CD14-positive monocyte (primary cell): ENCODE measurements around the gene PPP2R3B. TPM values are rescaled to one million over a fixed set of nuclear protein-coding genes. Genes with fewer than 3 reads are reported as not detected.
A peak's percentile ranks its signal among the peaks of the same experiment; 100 is the strongest.
"Not testable (repeated sequence)": the region's sequence is repeated elsewhere in the genome, so short reads cannot be mapped to it uniquely, and the experiment has no call there.

Experiments
- DNase-seq, 3 donors: peaks; one replicate each; pipeline ENCODE4 v3.0.0-alpha.2; 2011 to 2022
- H2AFZ ChIP-seq: 2 replicates; pipeline ENCODE4 v1.6.0; 2012; ENCODE audit warnings: mild to moderate bottlenecking, low read depth, low read length, inconsistent platforms; ENCODE audit not compliant: insufficient read depth, poor library complexity, severe bottlenecking
- H3K27ac ChIP-seq, 2 donors: 1 replicate in 1 of 2; 2 replicates in 1 of 2; pipeline ENCODE4 v1.5.1; 2012 to 2013; ENCODE audit warnings: low read length in 2 of 2, control low read depth in 1 of 2, inconsistent platforms in 1 of 2, low read depth in 1 of 2, mild to moderate bottlenecking in 1 of 2
- H3K27me3 ChIP-seq, 2 donors: one replicate each; pipeline versions ENCODE4 v1.6.0 to v1.6.1; 2011 to 2013; ENCODE audit warnings: low read length in 2 of 2; ENCODE audit not compliant: control insufficient read depth in 2 of 2, insufficient read depth in 2 of 2
- H3K36me3 ChIP-seq, 2 donors: replicated peaks in 1 of 2; 1 replicate in 1 of 2; 2 replicates in 1 of 2; pipeline versions ENCODE4 v1.5.1 to v1.6.1; 2012 to 2013; ENCODE audit warnings: low read length in 2 of 2, control low read depth in 1 of 2, inconsistent platforms in 1 of 2, mild to moderate bottlenecking in 1 of 2; ENCODE audit not compliant: insufficient read depth in 2 of 2, control insufficient read depth in 1 of 2
- H3K4me1 ChIP-seq, 2 donors: 1 replicate in 1 of 2; 2 replicates in 1 of 2; pipeline versions ENCODE4 v1.5.1 to v1.6.1; 2012 to 2013; ENCODE audit warnings: low read length in 2 of 2, control low read depth in 1 of 2, inconsistent platforms in 1 of 2, mild to moderate bottlenecking in 1 of 2, moderate library complexity in 1 of 2; ENCODE audit not compliant: insufficient read depth in 2 of 2, control insufficient read depth in 1 of 2
- H3K4me2 ChIP-seq: replicated peaks from 2 replicates; pipeline ENCODE3; 2012; ENCODE audit warnings: low read length, moderate library complexity, mild to moderate bottlenecking; ENCODE audit not compliant: poor library complexity, severe bottlenecking; ENCODE audit errors: extremely low read depth
- H3K4me3 ChIP-seq, 3 experiments: fragments of 200-600 bp in 1 of 3; sonication (generic) in 1 of 3; replicated peaks in 1 of 3; 1 replicate in 2 of 3; 2 replicates in 1 of 3; pipeline ENCODE4 v1.5.1; 2011 to 2013; ENCODE audit warnings: low read length in 3 of 3, mild to moderate bottlenecking in 3 of 3, control low read depth in 2 of 3, low read depth in 2 of 3, inconsistent platforms in 1 of 3, moderate library complexity in 1 of 3
- H3K79me2 ChIP-seq: 2 replicates; pipeline ENCODE4 v1.6.0; 2012; ENCODE audit warnings: mild to moderate bottlenecking, control low read depth, inconsistent platforms, low read length, moderate library complexity; ENCODE audit not compliant: insufficient read depth
- H3K9ac ChIP-seq: 2 replicates; pipeline ENCODE4 v1.6.0; 2017; ENCODE audit warnings: low read length, mild to moderate bottlenecking; ENCODE audit not compliant: insufficient read depth, poor library complexity, severe bottlenecking
- H3K9me3 ChIP-seq, 2 donors: replicated peaks in 1 of 2; 1 replicate in 1 of 2; 2 replicates in 1 of 2; pipeline versions ENCODE4 v1.5.1 to v1.6.1; 2012 to 2013; ENCODE audit warnings: low read length in 2 of 2, control low read depth in 1 of 2; ENCODE audit not compliant: control insufficient read depth in 1 of 2, insufficient read depth in 1 of 2
- H4K20me1 ChIP-seq: 2 replicates; pipeline ENCODE4 v1.6.0; 2012; ENCODE audit warnings: mild to moderate bottlenecking, low read length, control low read depth, moderate library complexity; ENCODE audit not compliant: insufficient read depth
- H3K27ac Mint-ChIP-seq, 7 donors: one replicate each; pipeline ENCODE4 v1.8.0; 2020; ENCODE audit warnings: mild to moderate bottlenecking in 7 of 7, mixed read lengths in 7 of 7, moderate library complexity in 6 of 7, inconsistent platforms in 2 of 7
- H3K27me3 Mint-ChIP-seq, 3 donors: one replicate each; pipeline ENCODE4 v1.8.0; 2021 to 2022; ENCODE audit warnings: low read depth in 3 of 3, mild to moderate bottlenecking in 3 of 3, mixed read lengths in 3 of 3, moderate library complexity in 3 of 3, inconsistent platforms in 1 of 3
- H3K36me3 Mint-ChIP-seq, 2 donors: one replicate each; pipeline ENCODE4 v1.8.0; 2020; ENCODE audit warnings: mixed read lengths in 2 of 2, inconsistent platforms in 1 of 2, mild to moderate bottlenecking in 1 of 2
- H3K4me1 Mint-ChIP-seq: one replicate; pipeline ENCODE4 v1.8.0; 2020; ENCODE audit warnings: mild to moderate bottlenecking, mixed read lengths
- H3K4me3 Mint-ChIP-seq, 2 donors: one replicate each; pipeline ENCODE4 v1.8.0; 2020; ENCODE audit warnings: mild to moderate bottlenecking in 2 of 2, mixed read lengths in 2 of 2, moderate library complexity in 1 of 2
- H3K9me3 Mint-ChIP-seq, 7 donors: one replicate each; pipeline ENCODE4 v1.8.0; 2020 to 2022; ENCODE audit warnings: mixed read lengths in 7 of 7, mild to moderate bottlenecking in 6 of 7, moderate library complexity in 6 of 7, inconsistent platforms in 2 of 7
- WGBS: methylation state at CpG from one replicate; pipeline ENCODE4 v1.1.5; 2013; ENCODE audit warnings: missing lambda C conversion rate; ENCODE audit not compliant: insufficient coverage; 5-methylcytosine and 5-hydroxymethylcytosine counted together
- intact Hi-C, 2 donors: fragments of 100-400 bp; cut with micrococcal nuclease; formaldehyde crosslinking; loops; one replicate each; pipeline versions ENCODE4 v1.15.0 to v1.15.1; 2023
- polyA plus RNA-seq, 3 donors: library from polyadenylated mRNA; depleted of rRNA in 1 of 3; unstranded in 2 of 3; stranded (reverse) in 1 of 3; fragments of 300-500 nt in 2 of 3; fragments of >200 nt in 1 of 3; fragmentation: Illumina TruSeq in 2 of 3; gene quantifications; 1 replicate in 2 of 3; 2 replicates in 1 of 3; pipeline ENCODE4 v1.2.3, GENCODE V29; 2012 to 2021
- TF ChIP-seq, protein P1 (sequence below): fragments of 200-600 bp; IDR thresholded peaks from one replicate; pipeline ENCODE4 v1.8.0; 2022; ENCODE audit warnings: antibody characterized with exemption, mild to moderate bottlenecking

PPP2R3B gene
- polyA plus RNA-seq, 3 donors, result 2.1 to 9.0 (median 2.3) TPM

DNA sequence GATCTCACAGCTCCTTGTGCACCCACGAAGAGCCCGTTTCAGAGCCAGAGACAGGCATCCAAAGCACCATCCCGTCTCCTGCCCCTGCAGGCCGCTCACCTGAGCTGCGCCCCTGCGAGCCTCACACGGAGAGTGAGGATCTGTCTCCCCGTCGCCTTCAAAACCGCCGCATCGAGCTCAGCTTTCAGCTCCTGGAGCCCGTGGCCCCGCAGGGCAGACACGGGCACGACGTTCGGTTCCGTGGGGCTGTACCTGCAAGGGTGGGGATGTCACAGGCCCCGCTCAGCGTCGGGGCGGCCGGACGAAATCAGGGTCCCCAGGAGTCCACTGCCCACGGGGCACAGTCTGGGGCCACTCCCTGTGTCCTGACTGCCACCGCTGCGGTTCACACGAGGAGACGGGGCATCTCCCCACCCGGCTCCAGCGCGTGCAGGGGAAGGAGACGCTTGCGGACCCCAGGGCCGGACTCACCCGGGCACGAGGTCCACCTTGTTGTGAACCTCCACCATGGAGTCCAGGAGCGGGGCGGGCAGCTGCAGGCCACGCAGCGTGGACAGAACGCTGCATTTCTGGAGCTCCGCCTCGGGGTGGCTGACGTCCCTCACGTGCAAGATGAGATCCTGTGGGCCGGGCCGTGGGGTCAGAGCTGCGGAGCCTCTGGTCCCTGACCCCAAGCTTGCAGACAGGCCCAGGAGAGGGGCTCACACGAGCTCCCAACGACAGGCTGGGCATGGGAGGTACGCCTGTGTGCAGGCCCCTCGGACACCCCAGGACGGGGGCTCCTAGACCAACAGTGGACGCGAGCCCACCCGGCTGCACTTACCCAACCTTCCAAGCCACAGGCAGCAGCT is 79.2 kb downstream of the PPP2R3B start:
- no peak overlapping the region for H2AFZ ChIP-seq
- Mint-ChIP-seq H3K27me3 (no peaks in the 10 kb centered on the region), H3K36me3 (peaks cover 56 to 82% of the 10 kb centered on the region in 2 donors), H3K27ac (no peak overlapping the region), H3K4me1 (no peaks in the 10 kb centered on the region), H3K4me3 (no peak overlapping the region), H3K9me3 (peaks cover 0 to 14% (median 2%) of the 10 kb centered on the region in 7 donors)
- H3K4me3 ChIP-seq, result no peak overlapping the region
- no peak for DNase-seq
- TF ChIP-seq, protein P1, sequence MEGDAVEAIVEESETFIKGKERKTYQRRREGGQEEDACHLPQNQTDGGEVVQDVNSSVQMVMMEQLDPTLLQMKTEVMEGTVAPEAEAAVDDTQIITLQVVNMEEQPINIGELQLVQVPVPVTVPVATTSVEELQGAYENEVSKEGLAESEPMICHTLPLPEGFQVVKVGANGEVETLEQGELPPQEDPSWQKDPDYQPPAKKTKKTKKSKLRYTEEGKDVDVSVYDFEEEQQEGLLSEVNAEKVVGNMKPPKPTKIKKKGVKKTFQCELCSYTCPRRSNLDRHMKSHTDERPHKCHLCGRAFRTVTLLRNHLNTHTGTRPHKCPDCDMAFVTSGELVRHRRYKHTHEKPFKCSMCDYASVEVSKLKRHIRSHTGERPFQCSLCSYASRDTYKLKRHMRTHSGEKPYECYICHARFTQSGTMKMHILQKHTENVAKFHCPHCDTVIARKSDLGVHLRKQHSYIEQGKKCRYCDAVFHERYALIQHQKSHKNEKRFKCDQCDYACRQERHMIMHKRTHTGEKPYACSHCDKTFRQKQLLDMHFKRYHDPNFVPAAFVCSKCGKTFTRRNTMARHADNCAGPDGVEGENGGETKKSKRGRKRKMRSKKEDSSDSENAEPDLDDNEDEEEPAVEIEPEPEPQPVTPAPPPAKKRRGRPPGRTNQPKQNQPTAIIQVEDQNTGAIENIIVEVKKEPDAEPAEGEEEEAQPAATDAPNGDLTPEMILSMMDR, result no peak
- H3K9me3 ChIP-seq, result peaks cover 3 to 9% of the 10 kb centered on the region in 2 donors
- H3K79me2 ChIP-seq, result no peaks in the 10 kb centered on the region
- H3K27ac ChIP-seq, result no peak overlapping the region
- WGBS, result 98% methylated on average over 56 of the region's 58 CpGs
- H4K20me1 ChIP-seq, result no peaks in the 10 kb centered on the region
- no peaks in the 10 kb centered on the region for H3K27me3 ChIP-seq
- H3K36me3 ChIP-seq, result peaks cover 64 to 83% of the 10 kb centered on the region in 2 donors
- intact Hi-C loops, result no loop called here
- no peak overlapping the region for H3K9ac ChIP-seq
- no peaks in the 10 kb centered on the region for H3K4me1 ChIP-seq
- H3K4me2 ChIP-seq, result no peak overlapping the region

- H3K79me2 ChIP-seq, H3K4me3 ChIP-seq, DNase-seq, H3K27ac Mint-ChIP-seq, H3K9ac ChIP-seq, H3K27me3 Mint-ChIP-seq, intact Hi-C loops, H3K27ac ChIP-seq, H3K4me1 ChIP-seq, H4K20me1 ChIP-seq, H2AFZ ChIP-seq, H3K4me1 Mint-ChIP-seq, H3K27me3 ChIP-seq, H3K4me2 ChIP-seq, H3K4me3 Mint-ChIP-seq: not testable (repeated sequence)
- H3K9me3 ChIP-seq, result peaks cover 3 to 12% of the 10 kb centered on the region in 2 donors
- Mint-ChIP-seq H3K9me3 (peaks cover 0 to 14% (median 3%) of the 10 kb centered on the region in 7 donors), H3K36me3 (peaks cover 49 to 82% of the 10 kb centered on the region in 2 donors)
- 100% methylated on average over 3 of the region's 3 CpGs for WGBS
- H3K36me3 ChIP-seq, result peaks cover 56 to 82% of the 10 kb centered on the region in 2 donors
Measured at GRCh38 chrX:306614-307251, 80.0 kb downstream of the PPP2R3B start.

DNA sequence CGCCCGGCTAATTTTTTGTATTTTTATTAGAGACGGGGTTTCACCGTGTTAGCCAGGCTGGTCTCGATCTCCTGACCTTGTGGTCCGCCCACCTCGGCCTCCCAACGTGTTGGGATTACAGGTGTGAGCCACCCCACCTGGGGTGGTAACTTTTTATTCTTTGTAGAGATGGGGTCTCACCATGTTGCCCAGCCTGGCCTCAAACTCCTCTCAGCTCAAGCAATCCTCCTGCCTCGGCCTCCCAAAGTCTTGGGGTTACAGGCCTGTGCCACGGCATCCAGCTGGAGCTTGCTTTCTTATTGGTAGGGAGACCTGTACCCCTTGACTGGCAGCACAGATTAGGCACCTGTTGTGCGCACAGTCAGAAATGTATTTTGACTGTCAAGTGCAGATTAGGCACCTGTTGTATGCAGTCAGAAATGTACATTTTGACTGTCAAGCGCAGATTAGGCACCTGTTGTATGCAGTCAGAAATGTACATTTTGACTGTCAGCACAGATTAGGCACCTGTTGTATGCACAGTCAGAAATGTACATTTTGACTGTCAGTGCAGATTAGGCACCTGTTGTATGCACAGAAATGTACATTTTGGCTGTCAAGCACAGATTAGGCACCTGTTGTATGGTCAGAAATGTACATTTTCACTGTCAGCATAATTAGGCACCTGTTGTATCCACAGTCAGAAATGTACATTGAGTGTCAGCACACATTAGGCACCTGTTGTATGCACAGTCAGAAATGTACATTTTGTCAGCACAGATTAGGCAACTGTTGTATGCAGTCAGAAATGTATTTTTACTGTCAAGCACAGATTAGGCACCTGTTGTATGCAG is 80.7 kb downstream of the PPP2R3B start:
- H3K4me3 ChIP-seq, DNase-seq, H4K20me1 ChIP-seq, H3K4me2 ChIP-seq, H3K27ac ChIP-seq, intact Hi-C loops, H3K4me1 Mint-ChIP-seq, H3K27me3 Mint-ChIP-seq, H3K27me3 ChIP-seq, H3K4me3 Mint-ChIP-seq, H3K4me1 ChIP-seq, H3K79me2 ChIP-seq, H3K9ac ChIP-seq, H2AFZ ChIP-seq: not testable (repeated sequence)
- Histone ChIP-seq H3K36me3 (peaks cover 53 to 82% of the 10 kb centered on the region in 2 donors), H3K9me3 (peaks cover 3 to 13% of the 10 kb centered on the region in 2 donors)
- WGBS, result 100% methylated on average over 12 of the region's 12 CpGs
- Mint-ChIP-seq H3K27ac (peak overlapping the region in 1 of 7 donors; percentile 23), H3K36me3 (peaks cover 49 to 82% of the 10 kb centered on the region in 2 donors), H3K9me3 (peaks cover 0 to 14% (median 3%) of the 10 kb centered on the region in 7 donors)
